HG03378 (cell line): ENCODE results near the gene ARL6IP4.
"Not testable (repeated sequence)": the region's sequence is repeated elsewhere in the genome, so short reads cannot be mapped to it uniquely, and the experiment has no call there.

ENCODE experiments used
- ATAC-seq: cut with Tn5 transposase; IDR thresholded peaks from one replicate; pipeline ENCODE4 v1.9.1; 2021; ENCODE audit warnings: mild to moderate bottlenecking, moderate library complexity; ENCODE audit not compliant: unreplicated experiment

ARL6IP4 gene

GRCh38 chr12:123005081-123005626 lies 24.7 kb downstream of the ARL6IP4 start:
- no peak for ATAC-seq

- no peak for ATAC-seq
Measured at GRCh38 chr12:123006977-123007376, 26.5 kb downstream of the ARL6IP4 start.

GRCh38 chr12:123010110-123010509 lies 29.6 kb downstream of the ARL6IP4 start:
- ATAC-seq: no peak

GRCh38 chr12:123010681-123011080 lies 30.2 kb downstream of the ARL6IP4 start:
- no peak for ATAC-seq

GRCh38 chr12:123011701-123012100 lies 31.2 kb downstream of the ARL6IP4 start:
- ATAC-seq: no peak

GRCh38 chr12:123013185-123014095 lies 33.0 kb downstream of the ARL6IP4 start:
- no peak for ATAC-seq

- ATAC-seq: not testable (repeated sequence)
Measured at GRCh38 chr12:123014473-123014872, 34.0 kb downstream of the ARL6IP4 start.

- no peak for ATAC-seq
Measured at GRCh38 chr12:123017753-123018152, 37.3 kb downstream of the ARL6IP4 start.

- no peak for ATAC-seq
Measured at GRCh38 chr12:123019841-123020138, 39.3 kb downstream of the ARL6IP4 start.

GRCh38 chr12:123021688-123022604 lies 41.5 kb downstream of the ARL6IP4 start:
- ATAC-seq: no peak

- ATAC-seq: no peak
Measured at GRCh38 chr12:123022846-123023245, 42.4 kb downstream of the ARL6IP4 start.

- ATAC-seq: no peak
Measured at GRCh38 chr12:123024819-123025391, 44.4 kb downstream of the ARL6IP4 start.

- ATAC-seq: no peak
Measured at GRCh38 chr12:123026094-123026853, 45.8 kb downstream of the ARL6IP4 start.

- ATAC-seq: no peak
Measured at GRCh38 chr12:123027726-123028445, 47.4 kb downstream of the ARL6IP4 start.

- no peak for ATAC-seq
Measured at GRCh38 chr12:123028475-123028874, 48.0 kb downstream of the ARL6IP4 start.

GRCh38 chr12:123029550-123029949 lies 49.1 kb downstream of the ARL6IP4 start:
- no peak for ATAC-seq

- no peak for ATAC-seq
Measured at GRCh38 chr12:123030686-123031085, 50.2 kb downstream of the ARL6IP4 start.

- ATAC-seq: no peak
Measured at GRCh38 chr12:123031171-123031845, 50.8 kb downstream of the ARL6IP4 start.
